ENCODE results near the gene AKAP8.

DNA sequence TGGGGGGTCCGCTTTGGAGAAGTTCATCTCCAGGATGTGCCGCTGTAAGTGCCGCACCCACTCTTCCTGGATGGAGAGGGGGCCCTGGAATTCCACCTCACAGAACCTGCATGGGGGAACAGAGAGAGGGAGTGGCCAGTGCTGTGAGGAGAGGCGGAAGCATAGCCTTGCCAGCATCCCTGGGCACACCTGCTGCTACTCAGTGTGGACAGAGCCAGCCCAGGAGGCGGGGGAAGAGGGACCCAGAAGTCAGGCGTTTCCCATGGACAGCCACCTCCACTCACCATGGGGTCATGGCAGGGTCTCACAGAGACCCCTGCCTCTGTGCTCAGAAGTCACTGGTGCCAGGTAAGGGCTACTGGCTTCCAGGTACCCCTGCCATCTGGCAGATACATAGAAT is 43.5 kb upstream of the AKAP8 start:
- TF ChIP-seq TAF1 (IDR thresholded peaks at IDR 0.05; ENCODE audit: borderline replicate concordance, low read depth, low read length) (no peak), POLR2AphosphoS5 (IDR thresholded peaks at IDR 0.05; ENCODE audit: low read depth, low read length) (no peak), POLR2A (IDR thresholded peaks at IDR 0.05; ENCODE audit: low read depth, low read length) (no peak)
